GM18873 (cell line): ENCODE measurements around the gene PPWD1.
"Not testable (repeated sequence)": the region's sequence is repeated elsewhere in the genome, so short reads cannot be mapped to it uniquely, and the experiment has no call there.

Source experiments
- ATAC-seq: cut with Tn5 transposase; IDR thresholded peaks from one replicate; pipeline ENCODE4 v1.9.1; 2021; ENCODE audit warnings: mild to moderate bottlenecking, moderate library complexity, moderate number of reproducible peaks; ENCODE audit not compliant: unreplicated experiment, low FRiP score

Gene PPWD1

DNA sequence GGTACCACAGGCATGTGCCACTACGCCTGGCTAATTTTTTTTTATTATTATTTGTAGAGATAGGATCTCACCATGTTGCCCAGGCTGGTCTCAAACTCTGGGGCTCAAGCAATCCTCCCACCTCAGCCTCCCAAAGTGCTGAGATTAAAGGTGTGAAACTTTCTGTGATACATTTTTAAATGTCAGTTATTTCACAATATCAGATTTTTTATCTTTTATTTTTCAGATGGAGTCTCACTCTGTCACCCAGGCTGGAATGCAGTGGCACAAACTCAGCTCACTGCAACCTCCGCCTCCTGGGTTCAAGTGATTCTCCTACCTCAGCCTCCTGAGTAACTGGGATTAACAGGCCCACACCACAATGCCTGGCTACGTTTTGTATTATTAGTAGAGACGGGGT, 58.9 kb downstream of the PPWD1 start:
- ATAC-seq = not testable (repeated sequence)

DNA sequence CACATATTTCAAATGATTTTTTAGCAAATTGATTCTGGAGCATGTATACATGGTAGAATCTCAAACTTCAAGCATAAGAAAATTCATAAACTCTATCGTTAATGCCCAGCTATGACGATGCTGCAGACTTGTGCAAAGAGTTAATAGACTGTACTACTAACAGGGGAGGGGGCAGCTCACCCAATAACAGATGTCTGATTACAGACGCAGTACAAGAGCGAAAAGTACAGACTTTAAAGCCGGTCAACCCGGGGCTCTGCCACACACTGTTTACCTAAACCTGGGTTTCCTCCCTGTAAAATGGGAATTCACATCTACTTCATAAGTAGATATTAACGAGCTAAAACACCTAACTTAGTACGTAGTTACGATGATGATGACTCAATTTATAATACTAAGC, 60.4 kb downstream of the PPWD1 start:
- ATAC-seq = no peak

- peak; percentile 84 for ATAC-seq
These were observed 61.0 kb downstream of the PPWD1 start, which contains the start of gene TRIM23 for GRCh38 chr5:65624025-65624570. Gene TRIM23 (minus strand): TSS chr5:65624333. CDS start chr5:65624274, 59 bp downstream.

GRCh38 chr5:65624571-65625555, 61.8 kb downstream of the PPWD1 start, which contains the start of the genes SHLD3 and TRAPPC13:
Gene SHLD3 (plus strand): TSS chr5:65625027. CDS start chr5:65629588, 4,561 bp downstream.
Gene TRAPPC13 (plus strand): TSS chr5:65625027. CDS start chr5:65625061, 34 bp downstream.
- ATAC-seq = peak; percentile 69

DNA sequence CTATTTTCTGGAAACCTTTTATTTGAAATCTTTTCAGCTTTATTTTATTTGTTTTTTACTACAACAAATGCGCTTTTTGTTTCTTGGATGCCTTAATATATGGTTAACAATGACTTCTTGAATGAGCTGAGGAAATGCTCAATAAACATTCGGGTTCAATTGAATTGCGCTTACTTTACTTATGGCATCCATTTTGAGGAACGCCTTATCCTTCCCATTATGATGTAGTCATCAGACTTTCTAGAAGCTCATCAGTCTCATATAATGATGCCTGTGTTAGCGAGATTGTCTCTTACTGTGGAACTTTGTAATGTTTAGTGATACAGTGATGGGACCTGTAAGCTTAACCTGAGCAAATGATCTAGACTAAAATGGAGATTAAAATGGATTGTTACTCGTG, 62.6 kb downstream of the PPWD1 start:
- no peak for ATAC-seq

GRCh38 chr5:65630981-65631380, 67.9 kb downstream of the PPWD1 start:
- ATAC-seq = no peak
